ENCODE measurements around the gene GARS1. TPM values are rescaled to one million over a fixed set of nuclear protein-coding genes. Genes with fewer than 3 reads are reported as not detected.

The GARS1 gene
- total and polyA plus RNA-seq, 9 of the 15 experiments (the other 6 are each of a cell fraction or from before 2014, with no cell fraction given), result 142 to 769 (median 272) TPM

- 37% methylated on average over 2 of the region's 2 CpGs for WGBS (ENCODE audit: insufficient coverage, low coverage, missing lambda C conversion rate)
- no TSS peak for BruUV-seq (replicated peaks)
- intact Hi-C loops (cut with micrococcal nuclease), result no loop called here
- Histone ChIP-seq H3K27ac (ENCODE audit: extremely low read depth, low read depth, low read length) (no peak overlapping the region), H3K36me3 (ENCODE audit: control insufficient read depth, insufficient read depth, low read length) (no peaks in the 10 kb centered on the region), H3K79me2 (ENCODE audit: control insufficient read depth, insufficient read depth, low read length) (no peaks in the 10 kb centered on the region), H2AFZ (ENCODE audit: low read depth, low read length) (no peak overlapping the region), H3K4me1 (replicated peaks in 1 of 2; ENCODE audit: control insufficient read depth in 2 of 2, insufficient read depth in 2 of 2, low read length in 2 of 2) (peaks cover 0 to 15% of the 10 kb centered on the region in 2 experiments; a peak in 1 of 5 replicates), H4K20me1 (replicated peaks; ENCODE audit: control insufficient read depth, insufficient read depth, low read length) (peaks cover 20% of the 10 kb centered on the region; the same call in 1 of the 2 replicates), H3K4me2 (ENCODE audit: insufficient read depth, low read length) (no peak overlapping the region), H3K9me1 (ENCODE audit: control insufficient read depth, insufficient read depth, low read length) (no peaks in the 10 kb centered on the region), H3K4me3 (no peak overlapping the region), H3K9ac (ENCODE audit: insufficient read depth in 1 of 2, low read depth in 2 of 2, low read length in 2 of 2) (no peak overlapping the region), H3K27me3 (ENCODE audit: control insufficient read depth in 2 of 2, insufficient read depth in 2 of 2, low read length in 2 of 2) (peaks cover 19 to 65% of the 10 kb centered on the region in 2 experiments), H3K9me3 (replicated peaks; ENCODE audit: control insufficient read depth, insufficient read depth, low read depth, low read length) (no peaks in the 10 kb centered on the region)
- ATAC-seq (no peak), FAIRE-seq (no peak), DNase-seq (ENCODE audit: extremely low read depth in 1 of 4, low spot score in 3 of 4) (no peak)
- CTCF ChIA-PET (ENCODE audit: low intra/inter-chr PET ratio), result no interaction called here
- in situ Hi-C loops (cut with MboI), result no loop called here
- POLR2A ChIA-PET, result interaction anchor here (0.9 to 1.9 kb wide), 3 partner anchors 9 to 14 kb away, joined by 3 to 7 read pairs (median 4); no protein-coding TSS in a partner anchor
- TF ChIP-seq DNMT1 (IDR thresholded peaks at IDR 0.05) (no peak), MAFK (IDR thresholded peaks at IDR 0.05; ENCODE audit: low read length) (no peak), HLTF (IDR thresholded peaks at IDR 0.05) (no peak), THRAP3 (IDR thresholded peaks at IDR 0.05; ENCODE audit: borderline replicate concordance) (no peak), NCOA1 (IDR thresholded peaks at IDR 0.05; ENCODE audit: low read depth) (no peak), MBD2 (IDR thresholded peaks at IDR 0.05; ENCODE audit: borderline replicate concordance, low read depth) (no peak), ZFP36 (IDR thresholded peaks at IDR 0.05; ENCODE audit: low read depth, low read length, partially characterized antibody) (no peak), HNRNPL (IDR thresholded peaks at IDR 0.05; ENCODE audit: low read depth, low read length) (no peak), RB1 (IDR thresholded peaks at IDR 0.05; ENCODE audit: low read depth) (no peak), ZBTB7A (IDR thresholded peaks at IDR 0.05; ENCODE audit: borderline replicate concordance, control insufficient read depth, low read depth, low read length) (no peak), RERE (CRISPR knock-in tag; IDR thresholded peaks at IDR 0.05; ENCODE audit: borderline replicate concordance) (no peak), RAD21 (CRISPR knock-in tag; conservative IDR thresholded peaks at IDR 0.05 in 1 of 2, IDR thresholded peaks at IDR 0.05 in 1 of 2) (no peak), SRSF3 (IDR thresholded peaks at IDR 0.05; ENCODE audit: insufficient read depth, low read length) (no peak), STAT5B (CRISPR knock-in tag; IDR thresholded peaks at IDR 0.05) (no peak), NBN (IDR thresholded peaks at IDR 0.05; ENCODE audit: low read depth) (no peak), HEY1 (CRISPR knock-in tag; IDR thresholded peaks at IDR 0.05; ENCODE audit: borderline replicate concordance) (no peak), TSC22D4 (tag; IDR thresholded peaks at IDR 0.05) (no peak), ZNF436 (CRISPR knock-in tag; IDR thresholded peaks at IDR 0.05) (no peak)
Measured at GRCh38 chr7:30678805-30679204, 84.1 kb downstream of the GARS1 start.
